Left lobe of liver (tissue), 2 donors: ENCODE data around the gene CARMIL1. TPM values are rescaled to one million over a fixed set of nuclear protein-coding genes. Genes with fewer than 3 reads are reported as not detected.

Experiments
- ATAC-seq: fragments of 200-7000 bp; cut with Tn5 transposase; one replicate; pipeline ENCODE4 v1.9.1; 2020; ENCODE audit warnings: mild to moderate bottlenecking, moderate library complexity
- DNase-seq: peaks from one replicate; pipeline ENCODE4 v3.0.0-alpha.2; 2020; ENCODE audit warnings: low spot score
- total RNA-seq: library from RNA; stranded (reverse); gene quantifications from one replicate; pipeline ENCODE4 v1.2.1, GENCODE V29; 2021
- donor health status: DM: no; HTN: no; CAD: no; lungs with moderate emphysema.
- donor health status: DM: no; HTN: yes; CAD: no.

Gene CARMIL1
- total RNA-seq, 1 donor from 2014 or later: 4.0 TPM

DNA sequence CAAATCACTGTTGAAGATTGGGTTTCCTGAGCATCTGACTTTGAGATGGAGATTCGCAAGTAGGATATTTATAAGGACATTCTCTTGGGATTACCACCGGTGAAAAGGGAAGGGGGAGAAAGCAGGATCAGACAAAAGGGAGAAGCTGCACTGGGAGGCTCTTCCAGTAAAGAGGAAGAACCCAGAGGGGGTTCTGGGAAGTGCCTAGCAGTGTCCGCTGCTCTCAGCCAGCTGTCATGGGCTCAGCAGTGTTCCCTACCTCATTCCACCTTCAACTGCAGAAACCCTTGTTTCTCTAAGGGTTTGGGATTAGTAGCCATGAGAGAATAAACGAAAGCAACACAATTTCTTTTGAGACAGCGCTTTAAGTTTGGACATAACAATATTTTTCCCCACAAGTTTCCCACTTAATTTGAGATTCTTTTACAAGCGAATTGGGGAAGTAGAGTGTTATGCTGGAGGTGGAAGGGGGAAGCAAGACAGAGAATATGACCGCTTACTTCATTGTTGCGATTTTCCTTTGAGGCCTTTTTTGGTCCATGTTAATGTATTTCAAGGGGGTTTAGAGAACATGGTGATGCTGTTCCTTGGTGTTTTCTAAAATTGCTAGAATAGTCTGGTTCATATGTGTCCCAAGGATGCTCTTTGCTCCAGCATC lies 218.3 kb downstream of the CARMIL1 start:
- peak; percentile 38 for ATAC-seq
- no peak for DNase-seq

- DNase-seq (no peak), ATAC-seq (no peak)
Measured at GRCh38 chr6:25498505-25498904, 219.3 kb downstream of the CARMIL1 start.

DNA sequence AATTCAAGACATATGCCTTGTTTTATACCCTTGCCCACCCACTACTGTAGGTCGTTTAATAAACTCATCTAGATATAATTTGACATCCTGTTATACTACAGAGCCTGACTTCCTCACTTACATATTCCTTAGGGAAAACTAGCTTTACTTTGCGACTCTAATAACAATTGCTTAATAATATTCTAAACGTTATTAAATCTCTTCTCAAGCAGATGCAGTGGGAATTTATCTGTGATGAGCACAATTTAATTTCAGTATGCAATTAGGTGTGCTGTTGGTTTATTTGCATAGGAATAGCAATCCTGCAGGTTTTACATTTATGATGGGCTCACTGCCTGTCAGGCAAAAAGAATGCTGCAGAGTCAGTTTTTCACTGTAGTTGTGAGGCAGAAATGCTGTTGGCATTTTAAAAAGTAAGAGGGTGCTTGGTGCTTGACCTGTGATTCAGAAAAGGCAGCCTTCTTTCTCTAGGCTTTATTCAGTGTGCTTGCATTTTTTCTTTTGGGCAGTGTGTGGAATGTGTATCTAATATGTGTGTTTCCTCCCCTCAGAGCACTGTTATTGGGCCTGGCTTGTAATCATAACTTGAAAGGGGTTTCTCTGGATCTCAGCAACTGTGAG lies 220.6 kb downstream of the CARMIL1 start:
- DNase-seq: no peak
- no peak for ATAC-seq

GRCh38 chr6:25503686-25504085 lies 224.5 kb downstream of the CARMIL1 start:
- ATAC-seq: no peak
- no peak for DNase-seq

- DNase-seq (no peak), ATAC-seq (no peak)
Measured at GRCh38 chr6:25504661-25505060, 225.5 kb downstream of the CARMIL1 start.

DNA sequence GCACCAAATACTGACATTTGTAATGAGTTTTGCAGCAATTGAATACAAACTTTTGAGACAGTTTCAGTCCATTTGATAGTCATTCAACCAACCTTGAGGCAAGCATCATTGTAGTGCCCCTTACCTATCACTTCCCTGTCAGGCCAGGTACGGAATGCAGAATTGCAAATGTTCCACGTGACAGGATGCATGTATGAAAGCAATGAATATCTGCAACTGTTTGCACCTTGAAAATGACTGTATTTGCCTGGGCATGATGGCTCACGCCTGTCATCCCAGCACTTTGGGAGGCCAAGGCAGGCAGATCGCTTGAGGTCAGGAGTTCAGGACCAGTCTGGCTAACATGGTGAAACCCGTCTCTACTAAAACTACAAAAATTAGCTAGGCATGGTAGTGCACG lies 226.8 kb downstream of the CARMIL1 start:
- no peak for ATAC-seq
- no peak for DNase-seq

DNA sequence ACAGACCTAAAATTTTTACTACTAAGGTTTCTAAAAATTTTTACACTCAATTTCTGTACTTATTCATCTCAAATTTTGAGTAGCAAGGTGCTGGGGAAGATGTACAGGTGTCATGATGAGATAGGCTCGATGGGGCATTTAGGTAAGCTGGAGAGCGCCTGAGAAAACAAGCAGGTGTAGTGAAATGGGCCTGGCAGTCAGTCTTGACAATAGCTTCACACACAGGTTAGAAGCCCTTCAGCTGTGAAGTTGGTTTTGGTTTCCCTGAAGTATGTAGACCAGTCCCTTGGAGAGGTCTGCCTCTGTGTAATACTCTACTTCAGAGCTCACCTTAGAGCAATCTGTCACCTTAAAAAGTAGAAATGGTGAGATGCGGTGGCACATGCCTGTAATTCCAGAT lies 228.9 kb downstream of the CARMIL1 start:
- no peak for DNase-seq
- no peak for ATAC-seq

DNA sequence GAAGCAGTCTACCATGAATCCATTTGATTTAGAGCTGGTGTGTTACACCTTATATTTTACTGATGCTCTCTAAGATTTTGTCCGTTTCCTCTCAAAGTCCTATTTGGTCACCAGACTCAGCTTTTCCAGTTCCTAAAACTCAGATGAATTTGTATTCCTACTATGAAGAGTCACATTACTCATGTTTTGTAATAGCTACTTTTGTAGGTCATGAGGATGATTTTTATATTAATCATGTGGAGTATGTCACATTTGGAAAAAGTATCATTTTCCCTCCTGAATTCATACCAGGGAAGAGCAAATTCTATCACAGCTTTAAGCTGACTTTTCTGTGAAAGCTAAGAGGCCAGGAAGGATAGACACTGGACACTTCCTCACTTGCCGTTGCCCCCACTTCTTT lies 232.2 kb downstream of the CARMIL1 start:
- DNase-seq (no peak), ATAC-seq (no peak)

GRCh38 chr6:25512560-25512959 lies 233.4 kb downstream of the CARMIL1 start:
- ATAC-seq (no peak), DNase-seq (no peak)

DNA sequence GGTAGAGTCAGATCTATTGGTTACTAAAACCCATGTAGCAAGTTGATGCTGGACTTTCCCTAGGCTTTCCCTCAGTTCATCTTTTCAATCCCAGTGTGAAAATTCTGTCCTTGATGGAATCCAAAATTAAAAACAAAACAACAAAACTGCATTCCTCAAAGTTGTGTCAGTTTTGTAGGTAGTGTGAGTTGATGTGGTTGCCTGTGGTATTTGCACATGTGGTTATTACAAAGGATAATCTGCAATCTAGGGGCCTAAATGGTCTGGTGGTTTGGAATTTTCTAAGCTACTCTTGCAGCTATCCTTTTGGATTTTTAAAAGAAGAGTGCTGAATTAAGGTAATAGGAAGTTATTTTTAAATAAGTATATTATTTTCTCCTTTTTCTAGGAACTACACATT lies 240.7 kb downstream of the CARMIL1 start:
- DNase-seq (no peak), ATAC-seq (no peak)

DNA sequence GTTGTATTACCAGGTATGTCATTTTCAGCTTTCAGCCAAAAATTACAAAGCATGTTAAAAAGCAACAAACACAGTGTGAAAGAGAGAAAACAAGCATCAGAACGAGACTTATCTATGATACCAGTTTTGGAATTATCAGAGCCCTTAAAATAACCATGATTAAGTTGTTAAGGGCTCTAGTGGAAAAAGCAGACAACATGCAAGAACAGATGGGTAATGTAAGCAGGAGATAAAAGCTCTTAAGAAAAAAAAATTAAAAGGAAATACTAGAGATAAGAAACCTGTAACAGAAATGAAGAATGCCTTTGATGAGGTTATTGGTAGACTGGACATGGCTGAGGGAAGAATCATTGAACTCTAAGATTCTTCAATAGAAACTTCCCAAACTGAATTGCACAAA lies 245.4 kb downstream of the CARMIL1 start:
- DNase-seq: no peak
- no peak for ATAC-seq

DNA sequence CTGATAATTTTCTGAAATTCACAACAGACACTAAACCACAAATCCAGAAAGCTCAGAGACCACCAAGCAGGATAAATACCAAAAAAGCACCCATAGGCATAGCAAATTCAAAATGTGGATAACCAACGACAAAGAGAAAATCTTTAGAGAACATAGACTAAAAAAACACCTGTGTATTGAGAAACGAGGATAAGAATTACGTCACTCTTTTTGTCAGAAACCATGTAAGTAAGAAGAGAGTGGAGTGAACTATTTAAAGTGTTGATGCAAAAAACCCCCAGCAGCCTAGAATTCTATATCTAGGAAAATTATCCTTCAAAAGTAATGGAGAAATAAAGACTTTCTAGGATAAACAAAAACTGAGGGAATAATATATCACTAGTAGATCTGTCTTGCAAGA lies 245.9 kb downstream of the CARMIL1 start:
- ATAC-seq (no peak), DNase-seq (no peak)

- ATAC-seq (no peak), DNase-seq (no peak)
Measured at GRCh38 chr6:25534942-25535631, 255.9 kb downstream of the CARMIL1 start.

DNA sequence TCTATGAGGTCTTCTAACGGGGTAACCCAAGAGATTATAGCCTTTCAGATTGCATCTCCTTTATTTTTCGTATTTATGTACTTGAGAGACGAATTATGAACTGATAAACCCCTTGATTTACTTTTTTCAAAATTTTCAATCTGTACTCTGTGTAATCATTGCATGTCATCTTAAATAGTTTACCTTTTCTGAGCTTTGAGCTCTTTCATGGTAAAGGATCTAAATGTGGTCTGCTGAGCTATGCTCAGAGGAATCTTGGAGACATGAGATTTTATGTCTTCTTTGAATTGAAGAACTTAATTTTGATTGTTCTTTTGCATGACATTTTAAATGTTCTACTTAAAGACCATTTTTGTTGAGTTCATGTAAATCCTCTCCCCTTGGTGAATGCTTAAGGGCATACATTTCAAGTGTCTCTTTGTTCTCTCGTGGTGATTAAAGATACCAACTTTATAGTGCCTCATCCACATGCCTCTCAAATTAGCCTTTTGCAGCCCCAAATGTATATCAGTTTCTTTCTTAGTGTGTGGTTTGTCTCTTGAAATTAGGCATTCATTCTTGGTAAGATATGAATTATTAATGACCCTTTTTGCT lies 256.6 kb downstream of the CARMIL1 start:
- DNase-seq (no peak), ATAC-seq (no peak)

- DNase-seq (no peak), ATAC-seq (no peak)
Measured at GRCh38 chr6:25536781-25537180, 257.6 kb downstream of the CARMIL1 start.

DNA sequence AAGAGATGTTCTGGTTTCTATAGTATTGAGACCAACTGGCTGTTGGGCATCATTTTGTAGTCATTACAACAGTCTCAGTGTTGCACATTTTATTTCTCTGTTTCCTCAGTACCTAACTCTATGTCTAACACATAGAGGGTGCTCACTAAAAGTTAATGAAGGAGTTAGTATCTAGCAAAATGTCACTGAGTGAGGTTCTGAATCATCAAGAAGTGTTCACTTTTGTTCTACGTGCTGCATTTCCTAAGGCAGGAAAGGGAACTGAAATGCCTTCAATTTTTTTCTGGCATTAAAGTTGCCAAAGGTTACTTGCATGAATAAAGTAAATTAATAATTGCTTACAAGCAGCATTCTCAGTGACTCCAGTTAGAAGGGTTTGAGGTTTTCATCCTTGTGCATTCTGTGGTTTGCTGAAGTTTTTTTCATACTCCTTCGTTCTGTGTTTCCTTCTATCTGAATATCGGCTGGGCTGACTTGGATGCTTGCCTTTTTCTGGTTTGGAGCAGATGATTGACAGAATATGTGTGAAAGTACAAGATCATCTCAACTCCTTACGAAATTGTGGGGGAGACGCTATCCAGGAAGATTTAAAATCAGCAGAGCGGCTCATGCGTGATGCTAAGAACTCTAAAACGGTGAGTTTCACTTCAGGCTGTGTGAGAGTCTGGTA lies 258.3 kb downstream of the CARMIL1 start:
- no peak for DNase-seq
- no peak for ATAC-seq

DNA sequence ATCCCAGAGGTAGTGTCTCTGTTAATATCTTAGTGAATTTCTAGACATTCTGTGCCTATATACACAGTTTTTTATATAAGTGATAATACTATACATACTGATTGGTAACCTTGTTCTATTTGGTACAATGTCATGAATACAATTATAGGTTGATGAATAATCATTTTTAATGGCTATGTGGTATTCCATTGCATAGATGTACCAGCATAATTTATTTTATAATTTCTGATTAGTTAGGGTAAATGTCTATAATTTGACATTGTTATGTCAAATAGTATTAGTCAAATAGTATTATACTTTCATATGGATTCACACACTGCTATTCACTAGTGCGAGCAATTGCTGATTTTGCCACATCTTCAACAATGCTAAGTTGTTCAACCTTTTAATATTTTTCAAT lies 262.1 kb downstream of the CARMIL1 start:
- ATAC-seq: no peak
- DNase-seq: no peak

DNA sequence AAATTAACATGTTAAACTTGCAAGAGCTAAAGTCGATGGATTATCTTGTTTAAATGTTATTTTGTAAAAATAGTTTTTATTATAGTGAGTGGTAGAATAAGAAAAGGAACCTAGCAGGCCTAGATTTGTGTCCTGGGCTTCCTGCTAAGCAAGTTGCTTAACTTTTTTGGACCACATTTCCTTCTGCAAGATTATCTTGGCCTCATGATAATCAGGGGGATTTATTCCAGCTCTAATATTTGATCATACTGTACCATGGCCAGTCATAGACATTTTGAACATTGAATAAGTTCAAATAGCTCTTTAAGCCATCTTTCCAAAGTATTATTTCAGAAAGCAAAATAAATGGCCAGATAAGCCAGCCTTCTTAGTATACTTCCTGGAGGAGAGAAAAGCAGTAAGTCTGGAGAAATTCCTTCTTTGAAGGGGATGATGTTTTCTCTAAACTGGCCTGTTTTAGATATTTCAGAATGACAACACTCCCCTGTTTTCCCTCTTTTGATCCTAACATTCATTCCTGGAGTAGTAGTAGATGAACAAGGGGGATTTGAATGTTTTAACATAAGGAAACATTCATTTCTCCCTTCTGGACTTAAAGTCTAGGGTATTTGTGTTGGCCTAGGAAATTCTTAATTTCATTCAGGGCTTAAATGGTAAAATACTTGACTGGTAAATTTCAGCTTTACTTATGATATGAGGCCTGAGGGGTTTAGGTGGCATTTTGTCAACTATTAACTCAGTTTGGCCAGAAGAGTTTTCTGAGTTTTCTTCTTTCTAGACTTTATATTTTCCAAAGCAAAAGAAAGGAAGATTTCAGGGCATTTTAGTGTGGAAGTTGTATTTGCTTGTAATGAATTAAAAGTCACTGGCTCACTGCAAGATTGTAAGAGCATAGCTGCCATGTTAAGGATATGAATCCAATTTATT lies 264.1 kb downstream of the CARMIL1 start:
- ATAC-seq: no peak
- no peak for DNase-seq

- DNase-seq: no peak
- ATAC-seq: no peak
Measured at GRCh38 chr6:25544833-25545232, 265.7 kb downstream of the CARMIL1 start.

DNA sequence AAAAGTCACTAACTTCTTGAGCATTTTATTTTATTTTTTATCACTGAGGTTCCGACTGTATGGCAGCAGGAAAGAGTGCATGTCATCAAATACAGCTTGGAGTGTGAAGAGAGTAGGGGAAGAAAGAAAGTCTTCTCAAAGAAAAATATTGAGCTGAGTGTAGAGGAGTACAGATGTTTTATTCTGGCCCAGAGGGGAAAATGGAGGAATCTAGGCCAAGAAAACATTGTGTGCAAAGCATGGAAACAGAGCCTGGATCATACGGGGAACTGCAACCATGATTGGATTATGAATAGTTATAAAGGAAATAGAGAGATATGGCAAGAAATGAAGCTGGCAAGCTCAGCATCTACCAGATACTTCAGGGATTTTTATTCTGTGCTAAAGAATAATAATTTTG lies 268.6 kb downstream of the CARMIL1 start:
- ATAC-seq (no peak), DNase-seq (no peak)
